ENCODE measurements around the gene PYHIN1. TPM values are rescaled to one million over a fixed set of nuclear protein-coding genes. Genes with fewer than 3 reads are reported as not detected.
A peak's percentile ranks its signal among the peaks of the same experiment; 100 is the strongest.

PYHIN1 gene
- total RNA-seq, 1 donor from 2014 or later: 0.13 TPM

DNA sequence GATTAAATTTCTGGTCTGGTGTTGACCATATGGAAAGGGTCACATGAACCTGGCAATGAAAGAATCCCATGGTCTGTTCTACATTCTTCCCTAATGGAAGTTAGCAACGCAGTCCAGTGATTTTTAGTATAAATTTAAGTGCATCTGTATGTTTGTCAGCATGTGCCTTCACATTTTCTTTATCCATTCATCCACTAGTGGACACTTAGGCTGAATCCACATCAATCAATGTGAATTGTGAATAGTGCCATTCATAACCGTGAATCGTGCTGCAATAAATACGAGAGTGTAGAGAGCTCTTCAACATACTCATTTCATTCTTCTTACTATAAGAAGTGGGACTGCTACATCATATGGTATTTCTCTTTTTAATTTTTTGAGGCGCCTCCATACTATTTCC lies 65.6 kb downstream of the PYHIN1 start:
- DNase-seq (ENCODE audit: low spot score in 2 of 2, unreplicated experiment in 2 of 2): no peak
- H3K9me3 Mint-ChIP-seq: no peaks in the 10 kb centered on the region
- H3K4me3 Mint-ChIP-seq: no peak overlapping the region
- peaks cover 19% of the 10 kb centered on the region for H3K4me1 Mint-ChIP-seq
- H3K36me3 Mint-ChIP-seq: no peaks in the 10 kb centered on the region
- H3K27ac Mint-ChIP-seq: no peak overlapping the region
- TF ChIP-seq, protein P1, sequence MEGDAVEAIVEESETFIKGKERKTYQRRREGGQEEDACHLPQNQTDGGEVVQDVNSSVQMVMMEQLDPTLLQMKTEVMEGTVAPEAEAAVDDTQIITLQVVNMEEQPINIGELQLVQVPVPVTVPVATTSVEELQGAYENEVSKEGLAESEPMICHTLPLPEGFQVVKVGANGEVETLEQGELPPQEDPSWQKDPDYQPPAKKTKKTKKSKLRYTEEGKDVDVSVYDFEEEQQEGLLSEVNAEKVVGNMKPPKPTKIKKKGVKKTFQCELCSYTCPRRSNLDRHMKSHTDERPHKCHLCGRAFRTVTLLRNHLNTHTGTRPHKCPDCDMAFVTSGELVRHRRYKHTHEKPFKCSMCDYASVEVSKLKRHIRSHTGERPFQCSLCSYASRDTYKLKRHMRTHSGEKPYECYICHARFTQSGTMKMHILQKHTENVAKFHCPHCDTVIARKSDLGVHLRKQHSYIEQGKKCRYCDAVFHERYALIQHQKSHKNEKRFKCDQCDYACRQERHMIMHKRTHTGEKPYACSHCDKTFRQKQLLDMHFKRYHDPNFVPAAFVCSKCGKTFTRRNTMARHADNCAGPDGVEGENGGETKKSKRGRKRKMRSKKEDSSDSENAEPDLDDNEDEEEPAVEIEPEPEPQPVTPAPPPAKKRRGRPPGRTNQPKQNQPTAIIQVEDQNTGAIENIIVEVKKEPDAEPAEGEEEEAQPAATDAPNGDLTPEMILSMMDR (IDR thresholded peaks at IDR 0.05; ENCODE audit: unreplicated experiment): no peak
- H3K27me3 Mint-ChIP-seq (ENCODE audit: low read depth): no peaks in the 10 kb centered on the region

DNA sequence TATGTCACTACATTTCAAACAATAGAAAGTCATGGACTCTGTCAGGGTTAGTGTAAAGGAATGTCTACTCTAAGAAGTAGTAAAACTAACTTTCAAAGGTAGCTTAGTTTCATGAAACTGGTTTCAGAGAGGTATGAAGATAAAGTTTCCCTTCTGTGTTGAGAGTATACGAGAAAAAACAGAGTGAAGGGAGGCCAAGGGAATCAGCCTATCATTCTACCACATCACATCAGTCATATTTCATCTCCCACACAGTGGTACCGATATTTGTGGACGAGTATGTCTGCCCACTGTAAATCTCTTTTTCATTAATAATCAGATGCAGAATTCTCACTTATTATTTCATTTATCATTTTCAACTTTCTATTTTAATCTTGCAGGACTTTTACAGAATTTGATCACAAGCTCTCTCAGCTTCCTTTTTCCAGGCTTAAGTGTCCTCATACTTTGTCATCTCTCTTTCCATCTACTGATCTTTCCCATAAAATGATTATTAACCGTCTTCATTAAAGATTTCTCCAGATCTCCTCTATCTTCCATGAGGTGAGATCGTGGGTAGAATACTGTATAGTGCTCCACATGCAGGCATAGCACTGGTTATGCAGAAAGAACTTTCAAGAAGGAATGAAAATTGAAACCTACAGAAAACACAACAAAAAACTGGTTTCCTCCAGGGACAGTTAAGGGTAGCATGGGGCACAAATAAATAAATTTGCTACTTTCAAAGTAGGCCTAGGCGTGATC lies 66.9 kb downstream of the PYHIN1 start:
- H3K4me3 Mint-ChIP-seq: peak overlapping the region; percentile 79
- no peaks in the 10 kb centered on the region for H3K9me3 Mint-ChIP-seq
- peaks cover 21% of the 10 kb centered on the region for H3K4me1 Mint-ChIP-seq
- TF ChIP-seq, protein P1 (IDR thresholded peaks at IDR 0.05; ENCODE audit: unreplicated experiment): no peak
- H3K36me3 Mint-ChIP-seq: no peaks in the 10 kb centered on the region
- DNase-seq (ENCODE audit: low spot score in 2 of 2, unreplicated experiment in 2 of 2): no peak
- no peak overlapping the region for H3K27ac Mint-ChIP-seq
- no peaks in the 10 kb centered on the region for H3K27me3 Mint-ChIP-seq (ENCODE audit: low read depth)

DNA sequence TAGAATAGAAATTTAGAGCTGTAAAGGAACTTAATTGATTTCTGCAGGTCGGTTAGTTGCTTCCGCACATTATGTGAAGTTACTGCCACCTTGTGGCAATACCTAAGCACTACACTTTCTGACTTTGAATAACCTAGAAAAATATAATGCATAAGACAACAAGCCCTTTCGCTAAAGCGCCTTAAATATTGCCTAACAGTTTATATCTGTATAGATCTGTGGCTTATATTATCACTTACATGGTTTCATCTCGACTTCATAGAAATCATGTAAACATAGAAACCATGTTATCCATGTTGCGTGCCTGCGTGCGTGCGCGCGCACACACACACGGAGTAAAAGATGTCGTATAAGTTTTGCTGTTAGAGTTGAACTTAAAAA lies 67.4 kb downstream of the PYHIN1 start:
- Mint-ChIP-seq H3K4me3 (peak overlapping the region; percentile 79), H3K27me3 (ENCODE audit: low read depth) (no peaks in the 10 kb centered on the region), H3K9me3 (no peaks in the 10 kb centered on the region), H3K36me3 (no peaks in the 10 kb centered on the region), H3K4me1 (peaks cover 21% of the 10 kb centered on the region), H3K27ac (peak overlapping the region; percentile 60)
- no peak for DNase-seq (ENCODE audit: low spot score in 2 of 2, unreplicated experiment in 2 of 2)
- TF ChIP-seq, protein P1 (IDR thresholded peaks at IDR 0.05; ENCODE audit: unreplicated experiment): peak; percentile 99

DNA sequence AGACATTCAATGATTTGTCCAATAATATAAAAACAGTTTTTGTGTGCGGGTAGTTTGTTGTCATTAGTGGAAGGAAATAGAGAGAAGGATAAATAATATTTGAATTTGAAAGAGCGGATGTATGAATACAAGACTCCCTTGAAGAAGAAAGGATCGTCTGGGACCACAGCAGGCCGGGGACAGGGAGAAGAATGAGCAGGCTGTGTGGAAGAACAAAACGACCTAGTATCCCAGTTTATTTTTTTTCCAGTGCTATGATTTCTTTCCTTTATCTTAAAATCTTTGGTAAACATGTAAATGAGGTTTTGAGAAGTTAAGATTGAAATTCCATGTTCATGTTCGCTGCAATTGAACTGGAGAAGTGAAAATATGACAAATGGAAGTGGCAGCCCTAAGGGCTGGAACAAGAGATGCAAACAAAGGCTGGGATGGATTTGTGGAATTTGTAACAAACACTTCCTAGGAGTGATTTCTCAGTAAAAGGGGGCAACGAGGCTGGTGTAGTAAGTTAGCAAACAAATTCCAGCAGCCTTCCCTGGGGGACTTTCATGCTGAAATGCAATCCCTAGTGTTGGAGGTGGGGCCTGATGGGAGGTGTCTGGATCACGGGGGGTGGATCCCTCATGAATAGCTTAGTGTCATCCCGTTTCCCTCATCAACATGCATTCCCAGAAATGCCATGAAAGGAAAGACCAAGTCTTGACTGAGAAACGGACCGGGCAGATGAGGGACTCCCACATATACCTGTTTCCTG lies 68.1 kb downstream of the PYHIN1 start:
- H3K9me3 Mint-ChIP-seq: no peaks in the 10 kb centered on the region

DNA sequence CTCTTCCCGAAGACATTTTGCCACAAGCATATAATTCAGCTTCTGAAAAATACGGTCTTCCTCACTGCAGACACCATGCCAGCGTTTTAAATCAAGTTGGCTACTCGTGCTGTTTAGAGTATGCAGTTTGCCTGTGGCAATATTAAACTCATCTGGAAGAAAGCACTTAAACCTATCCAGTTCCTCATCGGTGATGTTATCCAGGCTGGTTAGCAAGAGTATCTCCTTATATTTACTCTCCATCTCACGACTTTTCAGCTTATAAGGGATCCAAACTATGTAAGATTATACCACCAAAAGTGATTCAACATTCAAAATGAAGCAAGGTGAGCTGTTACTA lies 68.7 kb downstream of the PYHIN1 start:
- Mint-ChIP-seq H3K4me1 (peaks cover 27% of the 10 kb centered on the region), H3K36me3 (no peaks in the 10 kb centered on the region), H3K27me3 (ENCODE audit: low read depth) (no peaks in the 10 kb centered on the region), H3K9me3 (no peaks in the 10 kb centered on the region), H3K4me3 (peak overlapping the region; percentile 79), H3K27ac (peak overlapping the region; percentile 97)
- TF ChIP-seq, protein P1 (IDR thresholded peaks at IDR 0.05; ENCODE audit: unreplicated experiment): no peak
- DNase-seq (ENCODE audit: low spot score in 2 of 2, unreplicated experiment in 2 of 2): no peak

More for the DNA sequence above, 68.1 kb downstream of the PYHIN1 start:
- Mint-ChIP-seq H3K4me3 (peak overlapping the region; percentile 79), H3K4me1 (peaks cover 22% of the 10 kb centered on the region), H3K36me3 (no peaks in the 10 kb centered on the region), H3K27me3 (ENCODE audit: low read depth) (no peaks in the 10 kb centered on the region), H3K27ac (peak overlapping the region; percentile 97)
- DNase-seq (ENCODE audit: low spot score in 2 of 2, unreplicated experiment in 2 of 2): peak; percentile 25 to 46
- TF ChIP-seq, protein P1 (IDR thresholded peaks at IDR 0.05; ENCODE audit: unreplicated experiment): no peak
